ENCODE data around the gene MAB21L2.

Gene MAB21L2

DNA sequence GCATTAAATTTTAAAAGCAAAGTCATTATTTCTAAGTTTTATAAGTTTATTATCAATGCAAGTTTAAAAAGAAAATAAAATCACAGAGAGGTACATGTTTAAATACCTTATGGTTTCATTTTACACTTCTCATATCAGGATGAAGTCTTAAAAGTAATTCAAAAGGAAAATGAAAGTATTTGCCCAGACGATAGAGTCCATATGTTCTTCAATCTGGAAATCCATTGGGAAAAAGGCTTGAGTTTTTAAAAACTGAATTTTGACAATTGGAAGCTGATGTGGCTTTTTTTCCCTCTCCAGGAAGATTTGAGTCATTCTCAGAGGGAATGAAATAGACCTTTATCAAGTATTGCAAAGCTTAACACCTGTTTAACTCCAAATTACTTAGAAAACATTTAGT, 37.1 kb downstream of the MAB21L2 start:
- H3K4me1 ChIP-seq (ENCODE audit: low read depth, poor library complexity, severe bottlenecking) = no peaks in the 10 kb centered on the region
- H4K20me1 ChIP-seq (ENCODE audit: insufficient read depth) = no peaks in the 10 kb centered on the region
- H3K4me3 ChIP-seq (IDR thresholded peaks at IDR 0.05; ENCODE audit: insufficient read depth, low read depth, low read length) = no peak overlapping the region
- no peak overlapping the region for H3K9ac ChIP-seq
- no peaks in the 10 kb centered on the region for H3K27me3 ChIP-seq (ENCODE audit: insufficient read depth, low read depth)
- H3K36me3 ChIP-seq (ENCODE audit: insufficient read depth) = no peaks in the 10 kb centered on the region
- H3K79me2 ChIP-seq (ENCODE audit: insufficient read depth, low read depth) = no peaks in the 10 kb centered on the region
- no peak overlapping the region for H3K27ac ChIP-seq
- no peak overlapping the region for H2AFZ ChIP-seq (ENCODE audit: low read depth)
- TF ChIP-seq, protein P1, sequence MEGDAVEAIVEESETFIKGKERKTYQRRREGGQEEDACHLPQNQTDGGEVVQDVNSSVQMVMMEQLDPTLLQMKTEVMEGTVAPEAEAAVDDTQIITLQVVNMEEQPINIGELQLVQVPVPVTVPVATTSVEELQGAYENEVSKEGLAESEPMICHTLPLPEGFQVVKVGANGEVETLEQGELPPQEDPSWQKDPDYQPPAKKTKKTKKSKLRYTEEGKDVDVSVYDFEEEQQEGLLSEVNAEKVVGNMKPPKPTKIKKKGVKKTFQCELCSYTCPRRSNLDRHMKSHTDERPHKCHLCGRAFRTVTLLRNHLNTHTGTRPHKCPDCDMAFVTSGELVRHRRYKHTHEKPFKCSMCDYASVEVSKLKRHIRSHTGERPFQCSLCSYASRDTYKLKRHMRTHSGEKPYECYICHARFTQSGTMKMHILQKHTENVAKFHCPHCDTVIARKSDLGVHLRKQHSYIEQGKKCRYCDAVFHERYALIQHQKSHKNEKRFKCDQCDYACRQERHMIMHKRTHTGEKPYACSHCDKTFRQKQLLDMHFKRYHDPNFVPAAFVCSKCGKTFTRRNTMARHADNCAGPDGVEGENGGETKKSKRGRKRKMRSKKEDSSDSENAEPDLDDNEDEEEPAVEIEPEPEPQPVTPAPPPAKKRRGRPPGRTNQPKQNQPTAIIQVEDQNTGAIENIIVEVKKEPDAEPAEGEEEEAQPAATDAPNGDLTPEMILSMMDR (conservative IDR thresholded peaks at IDR 0.05; ENCODE audit: low read depth, low read length) = no peak
- no peak overlapping the region for H3K4me2 ChIP-seq

- H3K27ac ChIP-seq = no peak overlapping the region
- no peaks in the 10 kb centered on the region for H3K36me3 ChIP-seq (ENCODE audit: insufficient read depth)
- H3K27me3 ChIP-seq (ENCODE audit: insufficient read depth, low read depth) = no peaks in the 10 kb centered on the region
- no peaks in the 10 kb centered on the region for H3K79me2 ChIP-seq (ENCODE audit: insufficient read depth, low read depth)
- no peak overlapping the region for H2AFZ ChIP-seq (ENCODE audit: low read depth)
- TF ChIP-seq, protein P1 (conservative IDR thresholded peaks at IDR 0.05; ENCODE audit: low read depth, low read length) = no peak
- no peak overlapping the region for H3K9ac ChIP-seq
- H3K4me2 ChIP-seq = no peak overlapping the region
- H3K4me3 ChIP-seq (IDR thresholded peaks at IDR 0.05; ENCODE audit: insufficient read depth, low read depth, low read length) = no peak overlapping the region
- no peaks in the 10 kb centered on the region for H3K4me1 ChIP-seq (ENCODE audit: low read depth, poor library complexity, severe bottlenecking)
- no peaks in the 10 kb centered on the region; the same call in 1 of the 2 replicates for H4K20me1 ChIP-seq (ENCODE audit: insufficient read depth)
Measured at GRCh38 chr4:150624055-150624454, 42.1 kb downstream of the MAB21L2 start.

- H4K20me1 ChIP-seq (ENCODE audit: insufficient read depth) = no peaks in the 10 kb centered on the region; the same call in 1 of the 2 replicates
- no peak overlapping the region for H3K4me2 ChIP-seq
- no peak overlapping the region for H3K27ac ChIP-seq
- no peak overlapping the region for H2AFZ ChIP-seq (ENCODE audit: low read depth)
- no peaks in the 10 kb centered on the region for H3K4me1 ChIP-seq (ENCODE audit: low read depth, poor library complexity, severe bottlenecking)
- H3K27me3 ChIP-seq (ENCODE audit: insufficient read depth, low read depth) = no peaks in the 10 kb centered on the region
- no peak overlapping the region for H3K4me3 ChIP-seq (IDR thresholded peaks at IDR 0.05; ENCODE audit: insufficient read depth, low read depth, low read length)
- H3K79me2 ChIP-seq (ENCODE audit: insufficient read depth, low read depth) = no peaks in the 10 kb centered on the region
- H3K36me3 ChIP-seq (ENCODE audit: insufficient read depth) = no peaks in the 10 kb centered on the region
- H3K9ac ChIP-seq = no peak overlapping the region
- TF ChIP-seq, protein P1 (conservative IDR thresholded peaks at IDR 0.05; ENCODE audit: low read depth, low read length) = no peak
Measured at GRCh38 chr4:150625033-150625432, 43.1 kb downstream of the MAB21L2 start.

- no peak overlapping the region for H2AFZ ChIP-seq (ENCODE audit: low read depth)
- no peak overlapping the region for H3K9ac ChIP-seq
- no peak overlapping the region for H3K27ac ChIP-seq
- no peaks in the 10 kb centered on the region for H3K79me2 ChIP-seq (ENCODE audit: insufficient read depth, low read depth)
- no peaks in the 10 kb centered on the region for H3K36me3 ChIP-seq (ENCODE audit: insufficient read depth)
- no peak overlapping the region for H3K4me3 ChIP-seq (IDR thresholded peaks at IDR 0.05; ENCODE audit: insufficient read depth, low read depth, low read length)
- H3K27me3 ChIP-seq (ENCODE audit: insufficient read depth, low read depth) = no peaks in the 10 kb centered on the region
- no peaks in the 10 kb centered on the region; the same call in 1 of the 2 replicates for H4K20me1 ChIP-seq (ENCODE audit: insufficient read depth)
- TF ChIP-seq, protein P1 (conservative IDR thresholded peaks at IDR 0.05; ENCODE audit: low read depth, low read length) = no peak
- H3K4me2 ChIP-seq = no peak overlapping the region
- H3K4me1 ChIP-seq (ENCODE audit: low read depth, poor library complexity, severe bottlenecking) = no peaks in the 10 kb centered on the region
Measured at GRCh38 chr4:150628073-150628472, 46.1 kb downstream of the MAB21L2 start.
